Gastrocnemius medialis (tissue), 4 donors: ENCODE data around the gene HMCN2. TPM values are rescaled to one million over a fixed set of nuclear protein-coding genes. Genes with fewer than 3 reads are reported as not detected.
"Not testable (repeated sequence)": the region's sequence is repeated elsewhere in the genome, so short reads cannot be mapped to it uniquely, and the experiment has no call there.

ENCODE experiments used
- ATAC-seq, 2 donors: fragments of 150-250 bp; one replicate each; pipeline ENCODE4 v1.9.1; 2016
- DNase-seq, 2 donors: peaks; one replicate each; pipeline ENCODE4 v3.0.0-alpha.2; 2019
- H3K27ac ChIP-seq, 4 donors: fragments of 200-600 bp; sonication (generic); 1 replicate in 1 of 4; 2 replicates in 3 of 4; pipeline ENCODE4 v1.5.1; 2016 to 2018; ENCODE audit warnings: mild to moderate bottlenecking in 2 of 4, moderate library complexity in 1 of 4
- H3K27me3 ChIP-seq, 3 donors: fragments of 200-600 bp; sonication (generic) in 2 of 3; 1 replicate in 1 of 3; 2 replicates in 2 of 3; pipeline versions ENCODE4 v1.5.1 to v1.6.0; 2016 to 2019; ENCODE audit warnings: mild to moderate bottlenecking in 1 of 3, moderate library complexity in 1 of 3
- H3K36me3 ChIP-seq, 2 donors: fragments of 200-600 bp; sonication (generic) in 1 of 2; one replicate each; pipeline ENCODE4 v1.5.1; 2017 to 2018
- H3K4me1 ChIP-seq, 2 donors: fragments of 200-600 bp; sonication (generic) in 1 of 2; one replicate each; pipeline ENCODE4 v1.5.1; 2016 to 2017; ENCODE audit warnings: mild to moderate bottlenecking in 2 of 2
- H3K4me3 ChIP-seq, 4 donors: fragments of 200-600 bp; sonication (generic) in 3 of 4; 1 replicate in 1 of 4; 2 replicates in 3 of 4; pipeline ENCODE4 v1.5.1; 2016 to 2019; ENCODE audit warnings: mild to moderate bottlenecking in 2 of 4
- H3K9me3 ChIP-seq, 3 donors: fragments of 200-600 bp; sonication (generic) in 2 of 3; 1 replicate in 1 of 3; 2 replicates in 2 of 3; pipeline ENCODE4 v1.5.1; 2016 to 2019
- CTCF ChIP-seq, 5 experiments: fragments of 450-650 bp in 3 of 5; fragments of 200-600 bp in 2 of 5; sonication (generic) in 2 of 5; IDR thresholded peaks in 4 of 5; conservative IDR thresholded peaks in 1 of 5; 1 replicate in 4 of 5; 2 replicates in 1 of 5; pipeline ENCODE4 v1.5.1; 2016 to 2019; ENCODE audit warnings: antibody characterized with exemption in 5 of 5, mild to moderate bottlenecking in 3 of 5, moderate library complexity in 3 of 5
- POLR2A ChIP-seq, 2 donors: fragments of 450-650 bp; IDR thresholded peaks; one replicate each; pipeline ENCODE4 v1.6.1; 2017; ENCODE audit warnings: antibody characterized with exemption in 2 of 2, mild to moderate bottlenecking in 2 of 2, moderate library complexity in 2 of 2
- in situ Hi-C, 4 donors: fragments of 200-750 bp; cut with MboI; loops; one replicate each; pipeline versions ENCODE4 v1.15.0 to v1.8.0; 2017; ENCODE audit warnings: low sequenced_read_pairs in 4 of 4
- intact Hi-C: fragments of 100-400 bp; cut with DNase I; formaldehyde crosslinking; loops from one replicate; pipeline ENCODE4 v1.15.1; 2023; ENCODE audit warnings: low total_unique reads
- total RNA-seq, 4 donors: library from RNA; depleted of rRNA; stranded (reverse); fragments of >200 nt; gene quantifications; one replicate each; pipeline versions ENCODE4 v1.1.0 to v1.2.3, GENCODE V29; 2016

HMCN2 gene
- total RNA-seq, 4 donors from 2014 or later: 1.9 to 8.5 (median 7.7) TPM

- intact Hi-C loops (no loop called here), in situ Hi-C loops (no loop called here)
- DNase-seq: no peak
- Histone ChIP-seq H3K4me1 (no peaks in the 10 kb centered on the region), H3K36me3 (no peaks in the 10 kb centered on the region), H3K9me3 (no peaks in the 10 kb centered on the region), H3K4me3 (no peak overlapping the region), H3K27ac (no peak overlapping the region), H3K27me3 (peaks cover 3 to 14% (median 11%) of the 10 kb centered on the region in 3 donors)
- ATAC-seq: no peak
- TF ChIP-seq POLR2A (IDR thresholded peaks at IDR 0.05): no peak
- TF ChIP-seq CTCF (IDR thresholded peaks at IDR 0.05 in 4 of 5, conservative IDR thresholded peaks at IDR 0.05 in 1 of 5): no peak
These were observed 73.7 kb downstream of the HMCN2 start for GRCh38 chr9:130339306-130339705.

GRCh38 chr9:130340011-130340410 is 74.5 kb downstream of the HMCN2 start:
- TF ChIP-seq CTCF (IDR thresholded peaks at IDR 0.05 in 4 of 5, conservative IDR thresholded peaks at IDR 0.05 in 1 of 5) (no peak), POLR2A (IDR thresholded peaks at IDR 0.05) (no peak)
- DNase-seq: no peak
- no peaks in the 10 kb centered on the region for H3K4me1 ChIP-seq
- H3K36me3 ChIP-seq: no peaks in the 10 kb centered on the region
- peaks cover 6 to 12% (median 11%) of the 10 kb centered on the region in 3 donors for H3K27me3 ChIP-seq
- in situ Hi-C loops: no loop called here
- intact Hi-C loops: no loop called here
- no peak overlapping the region for H3K4me3 ChIP-seq
- H3K27ac ChIP-seq: no peak overlapping the region
- no peak for ATAC-seq
- H3K9me3 ChIP-seq: no peaks in the 10 kb centered on the region

DNA sequence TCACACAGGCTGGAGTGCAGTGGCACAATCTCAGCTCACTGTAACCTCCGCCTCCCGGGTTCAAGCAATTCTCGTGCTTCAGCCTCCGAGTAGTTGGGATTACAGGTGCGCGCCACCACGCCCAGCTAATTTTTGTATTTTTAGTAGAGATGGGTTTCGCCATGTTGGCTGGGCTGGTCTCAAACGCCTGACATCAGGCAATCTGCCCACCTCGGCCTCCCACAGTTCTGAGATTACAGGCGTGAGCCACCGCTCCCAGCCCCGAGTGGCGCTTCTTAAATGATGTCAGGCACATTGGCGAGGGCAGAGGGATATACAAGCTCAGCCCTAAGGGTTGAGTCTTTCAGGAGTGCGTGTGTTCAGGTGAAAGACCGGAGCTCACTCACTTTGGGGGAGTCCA is 75.0 kb downstream of the HMCN2 start:
- ATAC-seq, H3K4me1 ChIP-seq, intact Hi-C loops, H3K27ac ChIP-seq, H3K4me3 ChIP-seq, in situ Hi-C loops, H3K9me3 ChIP-seq, H3K36me3 ChIP-seq, DNase-seq: not testable (repeated sequence)
- H3K27me3 ChIP-seq: peaks cover 7 to 11% (median 7%) of the 10 kb centered on the region in 3 donors

GRCh38 chr9:130341128-130341527 is 75.6 kb downstream of the HMCN2 start:
- H3K36me3 ChIP-seq: no peaks in the 10 kb centered on the region
- DNase-seq (no peak), ATAC-seq (no peak)
- TF ChIP-seq POLR2A (IDR thresholded peaks at IDR 0.05) (no peak), CTCF (IDR thresholded peaks at IDR 0.05 in 4 of 5, conservative IDR thresholded peaks at IDR 0.05 in 1 of 5) (no peak)
- intact Hi-C loops: no loop called here
- in situ Hi-C loops: no loop called here
- H3K4me3 ChIP-seq: no peak overlapping the region
- H3K4me1 ChIP-seq: no peaks in the 10 kb centered on the region
- H3K9me3 ChIP-seq: no peaks in the 10 kb centered on the region
- H3K27ac ChIP-seq: no peak overlapping the region
- H3K27me3 ChIP-seq: peaks cover 2 to 11% (median 7%) of the 10 kb centered on the region in 3 donors

DNA sequence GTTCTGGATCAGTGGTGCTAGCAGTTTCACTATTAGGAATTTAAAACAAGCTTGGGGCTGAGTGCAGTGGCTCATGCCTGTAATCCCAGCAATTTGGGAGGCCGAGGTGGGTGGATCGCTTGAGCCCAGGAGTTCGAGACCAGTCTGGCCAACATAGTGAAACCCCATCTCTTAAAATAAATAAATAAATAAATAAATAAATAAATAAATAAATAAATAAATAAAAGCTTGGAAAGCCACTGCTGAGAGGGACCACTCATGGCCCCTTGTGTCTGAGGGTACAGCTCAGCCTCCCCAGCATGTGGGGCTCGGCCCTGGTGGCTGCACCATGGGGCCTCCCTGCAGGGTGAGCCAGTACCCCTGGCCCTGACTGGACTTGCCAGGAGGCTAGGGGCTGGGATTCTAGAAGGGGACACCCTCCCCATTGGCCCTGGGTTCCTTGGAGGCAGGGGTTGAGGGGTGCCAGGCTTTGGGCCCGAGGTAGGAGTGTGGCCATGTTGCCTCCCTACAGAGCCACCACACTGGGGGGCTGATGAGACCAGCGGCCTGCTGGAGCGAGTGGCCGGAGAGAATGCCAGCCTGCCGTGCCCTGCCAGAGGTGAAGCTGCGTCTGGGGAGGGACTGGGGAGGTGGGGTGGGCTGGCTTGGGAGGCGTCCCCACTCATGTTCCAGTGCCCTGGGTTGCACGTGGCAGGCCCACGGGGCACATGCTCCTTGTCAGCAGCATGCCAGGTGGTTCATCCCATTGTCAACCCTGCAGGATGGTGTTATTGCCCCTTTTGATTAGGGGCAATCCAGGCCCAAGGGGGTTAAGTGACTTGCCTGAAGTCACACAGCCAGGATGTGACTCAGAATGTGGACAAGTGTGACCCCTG is 76.5 kb downstream of the HMCN2 start:
- H3K27ac ChIP-seq: no peak overlapping the region
- TF ChIP-seq POLR2A (IDR thresholded peaks at IDR 0.05) (no peak), CTCF (IDR thresholded peaks at IDR 0.05 in 4 of 5, conservative IDR thresholded peaks at IDR 0.05 in 1 of 5) (no peak)
- no peaks in the 10 kb centered on the region for H3K4me1 ChIP-seq
- H3K36me3 ChIP-seq: no peaks in the 10 kb centered on the region
- in situ Hi-C loops (no loop called here), intact Hi-C loops (no loop called here)
- DNase-seq (no peak), ATAC-seq (no peak)
- no peak overlapping the region for H3K4me3 ChIP-seq
- H3K9me3 ChIP-seq: no peaks in the 10 kb centered on the region
- H3K27me3 ChIP-seq: peaks cover 0 to 7% (median 1%) of the 10 kb centered on the region in 3 donors
